HEK293T (cell line): ENCODE results near the gene ARHGAP25.

Experiments used
- ELF4 ChIP-seq: fragments of 450-650 bp; IDR thresholded peaks from 2 replicates; pipeline ENCODE4 v1.6.1; 2017; ENCODE audit warnings: antibody characterized with exemption
- FOXK2 ChIP-seq: fragments of 450-650 bp; IDR thresholded peaks from 2 replicates; pipeline ENCODE4 v1.6.1; 2016; ENCODE audit warnings: mild to moderate bottlenecking
- FOXM1 ChIP-seq: fragments of 450-650 bp; IDR thresholded peaks from 2 replicates; pipeline ENCODE4 v1.6.1; 2017; ENCODE audit warnings: mild to moderate bottlenecking, borderline replicate concordance
- LEF1 ChIP-seq: fragments of 450-650 bp; IDR thresholded peaks from 2 replicates; pipeline ENCODE4 v1.6.1; 2017; ENCODE audit warnings: mild to moderate bottlenecking, borderline replicate concordance
- NFRKB ChIP-seq: fragments of 450-650 bp; IDR thresholded peaks from 2 replicates; pipeline ENCODE4 v1.6.1; 2016; ENCODE audit warnings: mild to moderate bottlenecking, moderate library complexity
- SP1 ChIP-seq: fragments of 450-650 bp; IDR thresholded peaks from 2 replicates; pipeline ENCODE4 v1.6.1; 2017
- TARDBP ChIP-seq: fragments of 450-650 bp; IDR thresholded peaks from 2 replicates; pipeline ENCODE4 v1.6.1; 2016
- ZNF384 ChIP-seq: fragments of 450-650 bp; IDR thresholded peaks from 2 replicates; pipeline ENCODE4 v1.6.1; 2016

DNA sequence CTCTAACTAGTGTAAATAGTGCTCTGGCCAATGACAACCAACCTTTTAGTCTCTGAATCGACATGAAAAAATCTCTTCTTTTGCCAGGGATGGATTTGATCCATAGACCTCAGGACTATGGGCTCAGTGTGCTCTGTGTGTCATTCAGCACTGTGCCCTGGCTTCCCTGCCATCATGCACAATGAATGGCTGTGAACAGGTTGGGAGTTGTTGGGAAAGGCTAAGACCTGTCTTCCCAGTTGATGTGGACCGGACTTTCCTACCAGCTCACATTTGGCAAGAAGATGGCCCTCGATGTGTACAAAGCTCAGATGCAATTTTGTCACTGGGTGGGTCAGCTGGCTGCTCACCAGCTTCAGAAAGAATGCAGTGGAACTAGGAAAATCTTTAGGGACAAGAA is 26.0 kb upstream of the ARHGAP25 start:
- TF ChIP-seq FOXM1 (no peak), ELF4 (no peak), ZNF384 (no peak), NFRKB (no peak), FOXK2 (no peak), LEF1 (no peak), TARDBP (no peak), SP1 (no peak)
